C4-2B (cell line): ENCODE measurements around the gene ZNRF4.

Experiments used
- ZFX ChIP-seq: fragments of 450-650 bp; IDR thresholded peaks from 2 replicates; pipeline ENCODE4 v1.6.1; 2017
- TF ChIP-seq, protein P1 (sequence below): fragments of 450-650 bp; conservative IDR thresholded peaks from 2 replicates; pipeline ENCODE4 v1.5.1; 2017; ENCODE audit warnings: mild to moderate bottlenecking

DNA sequence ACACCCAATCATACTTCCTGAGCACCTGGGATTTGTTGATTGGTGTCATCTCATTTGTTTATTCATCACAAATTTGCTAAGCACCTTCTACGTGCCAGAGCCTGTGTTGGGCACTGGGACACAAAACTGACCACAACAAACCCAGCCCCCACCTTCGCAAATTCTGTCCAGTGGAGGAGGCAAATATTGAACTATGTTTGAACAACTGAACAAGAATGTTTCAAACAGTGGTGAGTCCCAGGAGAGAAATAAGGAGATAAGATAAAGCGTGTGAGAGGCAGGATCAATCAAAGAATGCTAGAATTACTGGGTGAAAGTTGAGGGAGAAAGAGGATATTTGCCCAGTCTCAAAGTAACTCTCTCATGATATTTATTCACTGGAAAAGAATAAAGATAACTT lies 8.7 kb downstream of the ZNRF4 start:
- TF ChIP-seq, protein P1, sequence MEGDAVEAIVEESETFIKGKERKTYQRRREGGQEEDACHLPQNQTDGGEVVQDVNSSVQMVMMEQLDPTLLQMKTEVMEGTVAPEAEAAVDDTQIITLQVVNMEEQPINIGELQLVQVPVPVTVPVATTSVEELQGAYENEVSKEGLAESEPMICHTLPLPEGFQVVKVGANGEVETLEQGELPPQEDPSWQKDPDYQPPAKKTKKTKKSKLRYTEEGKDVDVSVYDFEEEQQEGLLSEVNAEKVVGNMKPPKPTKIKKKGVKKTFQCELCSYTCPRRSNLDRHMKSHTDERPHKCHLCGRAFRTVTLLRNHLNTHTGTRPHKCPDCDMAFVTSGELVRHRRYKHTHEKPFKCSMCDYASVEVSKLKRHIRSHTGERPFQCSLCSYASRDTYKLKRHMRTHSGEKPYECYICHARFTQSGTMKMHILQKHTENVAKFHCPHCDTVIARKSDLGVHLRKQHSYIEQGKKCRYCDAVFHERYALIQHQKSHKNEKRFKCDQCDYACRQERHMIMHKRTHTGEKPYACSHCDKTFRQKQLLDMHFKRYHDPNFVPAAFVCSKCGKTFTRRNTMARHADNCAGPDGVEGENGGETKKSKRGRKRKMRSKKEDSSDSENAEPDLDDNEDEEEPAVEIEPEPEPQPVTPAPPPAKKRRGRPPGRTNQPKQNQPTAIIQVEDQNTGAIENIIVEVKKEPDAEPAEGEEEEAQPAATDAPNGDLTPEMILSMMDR: no peak
- no peak for TF ChIP-seq ZFX
